Tibial artery (tissue), 4 donors: ENCODE results near the gene TOB2.

Source experiments
- DNase-seq, 2 donors: peaks; one replicate each; pipeline ENCODE4 v3.0.0-alpha.2; 2019
- H3K27ac ChIP-seq, 2 donors: fragments of 200-600 bp; sonication (generic) in 1 of 2; 1 replicate in 1 of 2; 2 replicates in 1 of 2; pipeline ENCODE4 v1.5.1; 2018 to 2019; ENCODE audit warnings: mild to moderate bottlenecking in 1 of 2
- H3K27me3 ChIP-seq, 2 donors: fragments of 200-600 bp; sonication (generic) in 1 of 2; one replicate each; pipeline versions ENCODE4 v1.5.1 to v1.6.0; 2016 to 2019
- H3K36me3 ChIP-seq, 3 donors: fragments of 200-600 bp; sonication (generic) in 2 of 3; one replicate each; pipeline ENCODE4 v1.5.1; 2016 to 2019; ENCODE audit warnings: mild to moderate bottlenecking in 2 of 3
- H3K4me1 ChIP-seq, 4 donors: fragments of 200-600 bp; sonication (generic) in 2 of 4; 1 replicate in 3 of 4; 2 replicates in 1 of 4; pipeline ENCODE4 v1.5.1; 2016 to 2019
- H3K4me3 ChIP-seq, 2 donors: fragments of 200-600 bp; sonication (generic) in 1 of 2; 1 replicate in 1 of 2; 2 replicates in 1 of 2; pipeline ENCODE4 v1.5.1; 2018 to 2019; ENCODE audit warnings: mild to moderate bottlenecking in 2 of 2
- H3K9me3 ChIP-seq, 3 donors: fragments of 200-600 bp; sonication (generic) in 1 of 3; one replicate each; pipeline ENCODE4 v1.5.1; 2016 to 2019
- CTCF ChIP-seq, 2 experiments: fragments of 200-600 bp in 1 of 2; fragments of 450-650 bp in 1 of 2; IDR thresholded peaks; one replicate each; pipeline ENCODE4 v1.5.1; 2017 to 2019; ENCODE audit warnings: antibody characterized with exemption in 2 of 2, mild to moderate bottlenecking in 1 of 2, moderate library complexity in 1 of 2
- intact Hi-C: fragments of 100-400 bp; cut with DNase I; formaldehyde crosslinking; loops from one replicate; pipeline ENCODE4 v1.15.0; 2023; ENCODE audit warnings: low total_unique reads

The TOB2 gene

DNA sequence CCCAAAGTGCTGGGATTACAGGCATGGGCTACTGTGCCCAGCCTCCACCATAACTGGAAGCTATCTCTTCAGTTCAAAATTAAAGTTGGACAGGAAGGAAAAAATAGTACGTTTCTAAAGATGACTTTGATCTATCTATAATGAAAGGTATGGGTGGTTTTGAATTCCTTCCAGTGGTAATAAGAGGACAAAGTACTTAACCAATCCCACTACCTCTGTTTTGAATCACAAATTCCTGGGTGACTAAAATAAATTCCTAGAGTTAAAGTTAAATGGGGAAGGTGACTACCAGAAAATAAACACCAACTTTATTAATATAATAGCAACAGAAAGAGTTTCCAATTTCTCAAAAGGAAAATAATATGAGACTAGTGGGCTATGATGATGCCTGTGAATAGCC lies 12.8 kb upstream of the TOB2 start:
- H3K36me3 ChIP-seq = peaks cover 50 to 72% (median 60%) of the 10 kb centered on the region in 3 donors
- no peak for DNase-seq
- no peak for TF ChIP-seq CTCF (IDR thresholded peaks at IDR 0.05)
- H3K4me1 ChIP-seq = no peaks in the 10 kb centered on the region
- no peaks in the 10 kb centered on the region for H3K9me3 ChIP-seq
- H3K27me3 ChIP-seq = no peaks in the 10 kb centered on the region
- no peak overlapping the region for H3K4me3 ChIP-seq
- intact Hi-C loops = no loop called here
- H3K27ac ChIP-seq = no peak overlapping the region

DNA sequence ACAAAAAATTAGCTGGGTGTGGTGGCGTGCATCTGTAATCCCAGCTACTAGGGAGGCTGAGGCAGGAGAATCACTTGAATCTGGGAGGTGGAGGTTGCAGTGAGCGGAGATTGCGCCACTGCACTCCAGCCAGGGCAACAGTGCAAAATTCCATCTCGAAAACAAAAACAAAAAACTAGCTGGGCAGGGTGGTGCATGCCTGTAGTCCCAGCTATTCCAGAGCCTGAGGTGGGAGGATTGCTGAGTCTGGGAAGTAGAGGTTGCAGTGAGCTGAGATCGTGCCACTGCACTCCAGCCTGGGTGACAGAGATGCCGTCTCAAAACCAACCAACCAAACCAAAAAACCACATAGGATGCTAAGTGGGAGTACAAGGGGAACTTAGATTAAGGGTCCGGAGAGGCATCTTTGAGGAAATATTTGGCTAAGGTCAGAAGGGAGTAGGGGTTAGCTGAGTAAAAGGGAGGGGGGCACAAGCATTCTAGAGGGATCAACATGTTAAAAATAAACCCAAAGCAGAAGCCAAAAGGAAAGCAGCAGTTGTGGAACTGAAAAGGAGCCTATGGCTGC lies 11.6 kb upstream of the TOB2 start:
- Histone ChIP-seq H3K27ac (no peak overlapping the region), H3K4me3 (no peak overlapping the region), H3K9me3 (no peaks in the 10 kb centered on the region), H3K27me3 (no peaks in the 10 kb centered on the region), H3K4me1 (no peaks in the 10 kb centered on the region), H3K36me3 (peaks cover 42 to 63% (median 52%) of the 10 kb centered on the region in 3 donors)
- TF ChIP-seq CTCF (IDR thresholded peaks at IDR 0.05) = no peak
- DNase-seq = no peak
- intact Hi-C loops = no loop called here

- Histone ChIP-seq H3K9me3 (no peaks in the 10 kb centered on the region), H3K27ac (peak overlapping the region; percentile 95 to 98), H3K4me3 (peak overlapping the region; percentile 88 to 95), H3K4me1 (peaks cover 0 to 14% (median 6%) of the 10 kb centered on the region in 4 donors), H3K36me3 (peaks cover 1 to 3% (median 2%) of the 10 kb centered on the region in 3 donors), H3K27me3 (no peaks in the 10 kb centered on the region)
- TF ChIP-seq CTCF (IDR thresholded peaks at IDR 0.05) = peak in 1 of 2 experiments; percentile 10
- peak; percentile 97 to 99 for DNase-seq
- intact Hi-C loops = loop anchor here (5.0 kb wide), 1 partner anchor 34 kb away; no protein-coding TSS in a partner anchor
Measured at GRCh38 chr22:41448189-41448808, 1.7 kb upstream of the TOB2 start.

DNA sequence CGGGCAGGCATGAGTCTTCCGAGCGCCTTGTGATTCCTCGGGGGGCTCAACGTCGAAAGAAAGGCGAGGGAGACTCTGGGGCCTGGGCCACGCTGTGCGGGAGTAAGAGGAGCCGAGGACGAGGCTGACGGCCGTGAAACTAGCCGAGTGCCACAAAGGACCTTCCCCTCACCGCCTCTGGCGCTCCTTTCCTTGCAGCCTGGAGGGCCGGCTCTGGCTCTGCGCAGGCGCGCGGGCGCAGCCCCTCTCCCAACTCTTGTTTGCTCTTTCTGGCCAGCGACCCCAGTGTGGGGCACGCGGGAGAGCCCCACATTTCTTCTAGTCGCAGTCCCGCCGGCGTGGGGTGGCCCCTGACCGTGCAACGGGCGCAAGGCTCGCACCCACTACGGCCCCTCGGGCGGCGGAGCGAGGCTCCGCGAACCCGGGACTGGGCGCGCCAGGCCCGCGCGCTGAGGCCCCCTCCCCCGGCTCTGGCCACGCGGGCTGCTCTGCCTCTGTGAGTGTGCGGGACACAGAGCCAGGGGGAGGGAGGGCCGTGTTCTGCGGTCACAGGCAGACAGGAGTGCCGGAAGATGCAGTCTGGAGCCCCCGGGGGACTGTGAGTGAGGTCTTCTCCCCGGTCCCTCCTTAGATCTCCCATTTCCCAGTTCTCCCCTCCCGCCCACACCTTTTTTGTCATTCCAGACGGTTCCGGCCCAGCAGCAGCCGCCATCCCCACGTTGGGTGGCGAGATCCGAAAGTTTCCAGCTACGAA lies 1.0 kb upstream of the TOB2 start:
- peak; percentile 65 to 83 for DNase-seq
- H3K9me3 ChIP-seq = no peaks in the 10 kb centered on the region
- H3K4me3 ChIP-seq = peak overlapping the region; percentile 88 to 95
- H3K27me3 ChIP-seq = no peaks in the 10 kb centered on the region
- peak overlapping the region; percentile 95 to 98 for H3K27ac ChIP-seq
- no peak for TF ChIP-seq CTCF (IDR thresholded peaks at IDR 0.05)
- intact Hi-C loops = loop anchor here (5.0 kb wide), 1 partner anchor 35 kb away; no protein-coding TSS in a partner anchor
- H3K36me3 ChIP-seq = peaks cover 6 to 9% (median 8%) of the 10 kb centered on the region in 3 donors
- peaks cover 1 to 21% (median 9%) of the 10 kb centered on the region in 4 donors for H3K4me1 ChIP-seq

- Histone ChIP-seq H3K27ac (peak overlapping the region; percentile 95 to 98), H3K36me3 (peaks cover 7 to 24% (median 15%) of the 10 kb centered on the region in 3 donors), H3K4me3 (peak overlapping the region; percentile 88 to 95), H3K4me1 (peaks cover 4 to 37% (median 18%) of the 10 kb centered on the region in 4 donors), H3K9me3 (no peaks in the 10 kb centered on the region), H3K27me3 (no peaks in the 10 kb centered on the region)
- intact Hi-C loops = loop anchor here (5.0 kb wide), 1 partner anchor 36 kb away; no protein-coding TSS in a partner anchor
- no peak for TF ChIP-seq CTCF (IDR thresholded peaks at IDR 0.05)
- DNase-seq = peak; percentile 36 to 75
Measured at GRCh38 chr22:41446057-41446501, 522 bp downstream of the TOB2 start.
